Glomerular endothelial cell (primary cell): ENCODE measurements around the gene CFAP46. TPM values are rescaled to one million over a fixed set of nuclear protein-coding genes. Genes with fewer than 3 reads are reported as not detected.
"Not testable (repeated sequence)": the region's sequence is repeated elsewhere in the genome, so short reads cannot be mapped to it uniquely, and the experiment has no call there.

ENCODE experiments used
- DNase-seq: peaks from one replicate; pipeline ENCODE4 v3.0.0-alpha.2; 2011; ENCODE audit warnings: low read depth, low spot score; ENCODE audit errors: extremely low read depth
- total RNA-seq: library from RNA; depleted of rRNA; stranded (reverse); fragments of >200 nt; gene quantifications from 2 replicates; pipeline ENCODE4 v1.2.3, GENCODE V29; 2015

Gene CFAP46
- total RNA-seq, 1 donor from 2014 or later = 1.9 TPM

DNA sequence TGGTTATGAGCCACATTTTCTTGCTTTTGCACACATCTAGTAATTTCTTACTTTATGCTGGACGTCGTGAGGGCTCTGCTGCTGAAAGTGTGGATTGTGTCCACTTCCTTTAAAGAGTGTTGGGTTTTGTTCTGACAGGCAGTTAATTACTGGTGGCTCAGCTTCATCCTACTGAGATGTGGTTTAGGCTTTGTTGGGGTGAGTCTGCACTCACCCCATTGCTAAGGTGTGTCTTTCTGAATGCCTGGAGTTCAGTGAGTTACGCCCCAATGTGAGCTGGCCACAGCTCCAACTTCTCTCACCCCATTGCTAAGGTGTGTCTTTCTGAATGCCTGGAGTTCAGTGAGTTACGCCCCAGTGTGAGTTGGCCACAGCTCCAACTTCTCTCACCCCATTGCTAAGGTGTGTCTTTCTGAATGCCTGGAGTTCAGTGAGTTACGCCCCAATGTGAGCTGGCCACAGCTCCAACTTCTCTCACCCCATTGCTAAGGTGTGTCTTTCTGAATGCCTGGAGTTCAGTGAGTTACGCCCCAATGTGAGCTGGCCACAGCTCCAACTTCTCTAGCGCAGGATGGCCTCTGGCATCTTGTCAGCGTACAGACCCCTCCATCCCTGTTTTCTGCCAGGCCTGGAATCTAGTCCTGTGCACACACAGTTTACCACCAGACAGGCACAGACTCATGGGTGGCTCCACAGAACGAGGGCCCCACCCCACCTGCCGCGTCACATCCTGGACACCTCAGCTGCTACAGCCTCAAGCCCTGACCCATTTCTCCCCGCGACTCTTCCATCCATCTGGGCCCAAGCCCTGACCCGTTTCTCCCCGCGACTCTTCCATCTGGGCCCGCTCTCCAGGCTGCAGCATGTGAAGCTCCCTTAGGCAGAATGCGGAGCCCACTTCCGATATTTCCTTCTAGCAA is 39.5 kb downstream of the CFAP46 start:
- not testable (repeated sequence) for DNase-seq

GRCh38 chr10:132901351-132901750 is 41.0 kb downstream of the CFAP46 start:
- no peak for DNase-seq

- no peak for DNase-seq
Observed at GRCh38 chr10:132900211-132900756, 42.1 kb downstream of the CFAP46 start.

- no peak for DNase-seq
Observed at GRCh38 chr10:132899751-132900065, 42.7 kb downstream of the CFAP46 start.

DNA sequence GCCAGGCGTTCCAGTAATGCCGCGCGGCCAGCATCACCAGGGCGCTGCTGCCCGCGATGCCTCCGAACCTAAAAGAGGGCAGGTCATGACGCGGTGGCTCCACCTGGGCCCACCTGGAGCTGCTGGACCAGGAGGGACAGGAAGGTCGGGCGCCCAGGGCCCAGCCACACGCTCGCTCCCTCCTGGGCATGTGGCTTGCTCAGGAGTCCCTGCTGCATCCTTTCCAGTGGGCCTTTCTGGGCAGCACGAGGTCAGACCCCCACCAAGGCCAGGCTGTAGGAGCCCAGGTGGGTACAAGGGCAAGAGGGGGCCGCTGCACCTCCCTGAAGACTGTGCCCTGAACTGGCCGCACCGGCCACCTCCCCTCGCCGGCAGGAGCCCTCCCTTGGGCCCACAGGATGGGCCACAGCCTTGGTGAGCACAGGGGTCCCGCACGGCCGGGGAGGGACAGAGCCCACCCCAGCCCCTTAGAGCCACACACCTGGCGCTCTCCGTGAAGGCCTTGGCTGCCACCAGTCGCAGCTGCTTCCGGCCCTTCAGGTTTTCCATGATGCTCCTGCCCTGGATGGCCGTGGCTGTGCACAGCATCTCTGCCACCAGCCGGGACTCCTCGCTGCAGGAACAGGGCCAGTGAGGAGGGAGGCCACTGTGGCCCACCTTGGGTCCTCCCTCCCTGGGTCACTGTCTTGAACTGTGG is 43.2 kb downstream of the CFAP46 start:
- DNase-seq = no peak

- no peak for DNase-seq
Observed at GRCh38 chr10:132898391-132899053, 43.8 kb downstream of the CFAP46 start.

DNA sequence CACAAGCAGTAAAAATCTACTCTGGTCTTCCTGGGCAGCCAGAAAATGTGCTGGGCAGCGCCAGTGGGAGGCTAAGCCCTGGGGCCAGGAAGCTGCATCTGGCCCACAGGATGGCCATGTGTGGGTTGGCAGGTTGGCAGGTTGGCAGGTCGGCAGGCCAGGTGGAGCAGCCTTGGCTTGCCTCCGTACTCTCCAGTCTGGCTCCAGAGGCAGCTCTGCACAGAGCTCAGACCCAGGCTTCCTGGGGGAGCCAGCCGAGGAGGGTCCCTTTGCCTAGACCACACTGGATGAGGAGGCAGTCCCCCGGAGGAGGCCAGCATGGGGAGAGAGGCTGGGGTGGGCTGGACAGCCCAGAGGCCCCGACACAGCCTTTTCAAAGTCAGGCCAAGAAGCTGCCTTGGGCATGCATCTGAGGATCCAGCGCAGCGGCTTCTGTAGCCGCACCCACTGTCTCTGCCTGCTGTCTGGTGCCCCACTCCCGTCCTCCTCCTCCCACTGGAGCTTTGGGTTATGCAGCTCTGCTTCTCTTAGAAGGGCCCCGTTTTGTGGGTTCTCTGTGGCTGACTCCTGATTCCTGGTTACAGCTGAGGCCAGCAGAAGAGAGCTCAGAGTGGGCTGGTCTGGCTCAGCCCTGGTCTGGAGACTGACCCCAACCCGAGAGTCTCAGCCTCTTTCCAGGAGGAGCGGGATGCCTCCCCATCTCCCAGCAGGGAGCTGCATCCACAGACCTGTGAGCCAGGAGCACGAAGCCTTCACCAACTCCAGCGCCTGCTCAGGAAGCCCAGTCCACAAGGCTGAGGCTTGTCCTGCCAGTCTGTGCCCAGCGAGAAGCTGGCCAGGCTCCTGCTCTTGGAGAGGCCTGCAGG is 44.6 kb downstream of the CFAP46 start:
- no peak for DNase-seq

GRCh38 chr10:132893786-132894185 is 48.6 kb downstream of the CFAP46 start:
- DNase-seq = not testable (repeated sequence)

- DNase-seq = no peak
Observed at GRCh38 chr10:132893090-132893489, 49.3 kb downstream of the CFAP46 start.

DNA sequence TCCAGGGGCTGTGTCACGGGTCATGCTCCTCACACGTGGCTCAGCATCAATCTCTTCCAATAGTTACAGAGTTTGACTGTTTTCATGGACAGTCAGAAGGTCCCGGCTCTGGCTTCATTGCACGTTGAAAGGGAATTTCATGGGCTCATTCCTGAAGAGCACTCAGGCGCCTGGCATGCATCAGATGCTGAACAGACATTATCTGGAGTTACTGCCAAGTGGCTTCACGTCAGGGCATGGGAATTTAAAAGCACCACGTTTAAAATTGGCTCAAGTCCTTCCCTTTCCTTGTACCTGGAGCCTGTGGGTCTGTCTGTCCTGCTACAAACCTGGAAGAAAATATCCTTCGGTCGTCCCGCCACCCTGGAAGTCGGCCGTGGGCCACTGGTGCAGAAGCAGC is 50.4 kb downstream of the CFAP46 start:
- no peak for DNase-seq

GRCh38 chr10:132891368-132891767 is 51.0 kb downstream of the CFAP46 start:
- no peak for DNase-seq

GRCh38 chr10:132890301-132890700 is 52.1 kb downstream of the CFAP46 start:
- DNase-seq = no peak

DNA sequence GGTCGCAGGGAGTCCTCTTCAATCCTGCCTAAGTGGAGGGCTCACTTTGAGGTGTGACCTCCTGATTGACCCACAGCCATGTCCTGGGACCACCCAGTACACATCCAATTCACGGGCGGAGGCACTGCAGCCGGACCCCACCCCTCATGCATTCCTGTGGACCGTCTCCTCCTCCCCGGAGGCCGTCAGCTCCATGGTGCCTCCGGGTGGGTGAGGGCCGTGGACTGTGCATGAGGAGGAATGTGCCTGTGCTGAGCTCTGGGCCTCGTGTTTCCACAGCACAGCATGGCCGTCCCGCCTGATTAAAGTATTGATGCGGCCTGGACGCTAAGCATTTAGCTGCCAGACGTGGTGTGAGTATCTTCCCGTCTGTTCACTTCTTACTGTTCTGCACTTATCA is 52.8 kb downstream of the CFAP46 start:
- DNase-seq = no peak

DNA sequence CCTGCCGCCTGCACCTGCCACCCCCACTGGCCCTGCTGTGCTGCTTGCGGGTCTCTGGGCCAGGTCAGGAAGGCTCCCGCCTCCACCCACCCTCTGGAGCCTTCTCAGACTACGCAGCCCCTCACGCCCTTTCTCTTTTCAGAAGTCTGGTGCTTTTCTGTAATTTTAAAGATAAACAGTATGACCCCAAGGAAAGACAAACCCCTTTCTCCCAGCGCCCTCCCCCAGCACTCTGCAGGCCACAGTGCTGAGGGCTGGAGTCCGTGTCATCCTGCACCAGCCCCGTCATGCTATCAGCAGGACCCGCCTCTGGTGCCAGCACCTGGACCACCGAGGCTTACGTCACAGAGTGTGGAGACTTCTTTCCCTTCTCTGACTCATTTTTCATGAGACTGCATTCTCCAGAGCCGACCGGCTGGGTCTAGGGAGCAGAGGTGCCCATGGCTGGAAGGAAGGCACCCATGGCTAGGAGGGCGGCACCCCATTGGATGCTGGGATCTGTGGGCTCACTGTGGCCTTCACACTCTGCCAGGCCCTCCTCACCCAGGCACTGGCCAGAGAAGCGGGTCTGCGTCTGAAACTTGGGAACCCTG is 53.4 kb downstream of the CFAP46 start:
- no peak for DNase-seq

GRCh38 chr10:132888446-132888845 is 53.9 kb downstream of the CFAP46 start:
- DNase-seq = not testable (repeated sequence)

GRCh38 chr10:132886211-132887099 is 55.9 kb downstream of the CFAP46 start:
- DNase-seq = no peak

GRCh38 chr10:132885451-132886210 is 56.7 kb downstream of the CFAP46 start:
- DNase-seq = no peak

DNA sequence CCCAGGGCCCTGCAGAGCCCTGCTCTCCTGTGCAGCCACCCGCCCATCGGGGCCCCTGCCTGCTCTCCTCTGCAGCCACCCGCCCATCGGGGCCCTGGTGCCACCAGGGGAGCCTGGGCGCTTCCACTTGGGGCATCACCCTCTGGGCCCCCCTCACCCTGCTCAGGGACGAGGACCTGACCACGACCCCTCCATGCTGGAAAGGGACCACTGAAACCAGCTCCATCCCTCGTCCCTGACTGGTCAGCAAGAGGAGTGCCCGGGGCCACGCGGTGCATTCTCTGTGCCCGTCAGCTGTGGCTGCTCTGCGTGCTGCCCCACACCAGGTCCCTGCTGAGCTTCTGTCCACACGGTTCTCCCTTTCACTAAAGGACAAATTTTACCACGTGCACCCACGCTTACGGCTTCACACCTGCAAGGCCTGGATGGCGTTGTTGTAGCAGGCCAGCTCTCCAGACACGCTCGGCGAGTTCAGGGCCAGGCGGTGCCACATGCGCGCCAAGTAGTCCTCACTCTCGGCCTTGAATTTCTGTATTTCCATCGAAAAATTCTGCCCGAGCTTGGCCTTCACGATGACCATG is 57.6 kb downstream of the CFAP46 start:
- no peak for DNase-seq
